Measurements from ENCODE around the gene TP53AIP1.

TP53AIP1 gene

GRCh38 chr11:128890543-128891368 lies 51.9 kb downstream of the TP53AIP1 start, which contains the start of gene KCNJ5:
Gene KCNJ5 (plus strand): TSS chr11:128891356. CDS start chr11:128911274, 19,918 bp downstream.
- DNase-seq (ENCODE audit: low read depth): no peak

GRCh38 chr11:128890216-128890542 lies 52.5 kb downstream of the TP53AIP1 start:
- no peak for DNase-seq (ENCODE audit: low read depth)

- no peak for DNase-seq (ENCODE audit: low read depth)
Observed at GRCh38 chr11:128889657-128890213, 52.9 kb downstream of the TP53AIP1 start.

- no peak for DNase-seq (ENCODE audit: low read depth)
Observed at GRCh38 chr11:128888034-128888985, 54.4 kb downstream of the TP53AIP1 start.

- no peak for DNase-seq (ENCODE audit: low read depth)
Observed at GRCh38 chr11:128886406-128887124, 56.1 kb downstream of the TP53AIP1 start.

Data from stimulated activated CD8-positive, alpha-beta memory T cell treated with anti-CD3 and anti-CD28 coated beads, Interleukin-7, amount 100 ng/mL, for 24 hours (primary cell).